ENCODE measurements around the gene PTPRT. TPM values are rescaled to one million over a fixed set of nuclear protein-coding genes. Genes with fewer than 3 reads are reported as not detected.

Gene PTPRT
- total RNA-seq, 1 donor: not detected

GRCh38 chr20:42530191-42530590 is 659.5 kb downstream of the PTPRT start:
- DNase-seq (ENCODE audit: low read depth): no peak
- H3K4me3 ChIP-seq (ENCODE audit: low read depth, low read length): no peak overlapping the region
- no peak for TF ChIP-seq CTCF (IDR thresholded peaks at IDR 0.05; ENCODE audit: insufficient read depth, low read depth, low read length)

- DNase-seq (ENCODE audit: low read depth): no peak
- no peak overlapping the region for H3K4me3 ChIP-seq (ENCODE audit: low read depth, low read length)
- TF ChIP-seq CTCF (IDR thresholded peaks at IDR 0.05; ENCODE audit: insufficient read depth, low read depth, low read length): no peak
Observed at GRCh38 chr20:42524058-42524457, 665.6 kb downstream of the PTPRT start.

GRCh38 chr20:42516692-42517091 is 673.0 kb downstream of the PTPRT start:
- no peak for DNase-seq (ENCODE audit: low read depth)
- no peak for TF ChIP-seq CTCF (IDR thresholded peaks at IDR 0.05; ENCODE audit: insufficient read depth, low read depth, low read length)
- no peak overlapping the region for H3K4me3 ChIP-seq (ENCODE audit: low read depth, low read length)

GRCh38 chr20:42510686-42511085 is 679.0 kb downstream of the PTPRT start:
- no peak overlapping the region for H3K4me3 ChIP-seq (ENCODE audit: low read depth, low read length)
- TF ChIP-seq CTCF (IDR thresholded peaks at IDR 0.05; ENCODE audit: insufficient read depth, low read depth, low read length): no peak
- no peak for DNase-seq (ENCODE audit: low read depth)

- TF ChIP-seq CTCF (IDR thresholded peaks at IDR 0.05; ENCODE audit: insufficient read depth, low read depth, low read length): no peak
- H3K4me3 ChIP-seq (ENCODE audit: low read depth, low read length): no peak overlapping the region
- no peak for DNase-seq (ENCODE audit: low read depth)
Observed at GRCh38 chr20:42507874-42508273, 681.8 kb downstream of the PTPRT start.

- DNase-seq (ENCODE audit: low read depth): no peak
- H3K4me3 ChIP-seq (ENCODE audit: low read depth, low read length): no peak overlapping the region
- no peak for TF ChIP-seq CTCF (IDR thresholded peaks at IDR 0.05; ENCODE audit: insufficient read depth, low read depth, low read length)
Observed at GRCh38 chr20:42506397-42506796, 683.3 kb downstream of the PTPRT start.

- no peak for DNase-seq (ENCODE audit: low read depth)
- TF ChIP-seq CTCF (IDR thresholded peaks at IDR 0.05; ENCODE audit: insufficient read depth, low read depth, low read length): no peak
- H3K4me3 ChIP-seq (ENCODE audit: low read depth, low read length): no peak overlapping the region
Observed at GRCh38 chr20:42502591-42502990, 687.1 kb downstream of the PTPRT start.
